ENCODE results near the gene SLX4IP.

DNA sequence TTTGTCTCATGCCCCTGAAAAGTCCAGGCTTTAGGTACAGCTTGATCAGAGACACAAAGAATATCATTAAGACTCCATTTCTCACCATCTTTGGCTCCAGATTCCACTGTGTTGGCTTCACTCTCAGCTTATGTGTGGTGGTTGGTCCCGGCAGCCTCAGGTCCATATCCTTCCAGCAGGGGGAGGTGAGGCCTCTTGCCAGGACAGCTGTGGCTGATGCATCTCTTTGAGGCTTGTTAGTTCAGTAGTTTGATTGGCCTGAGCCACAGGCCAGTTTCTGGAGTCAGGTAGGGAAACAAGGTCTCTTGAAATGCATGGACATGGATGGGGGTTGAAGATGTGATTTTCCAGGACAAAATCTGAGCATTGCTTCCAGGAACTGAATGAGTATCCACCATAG, 176.3 kb downstream of the SLX4IP start:
- TF ChIP-seq, protein P1, sequence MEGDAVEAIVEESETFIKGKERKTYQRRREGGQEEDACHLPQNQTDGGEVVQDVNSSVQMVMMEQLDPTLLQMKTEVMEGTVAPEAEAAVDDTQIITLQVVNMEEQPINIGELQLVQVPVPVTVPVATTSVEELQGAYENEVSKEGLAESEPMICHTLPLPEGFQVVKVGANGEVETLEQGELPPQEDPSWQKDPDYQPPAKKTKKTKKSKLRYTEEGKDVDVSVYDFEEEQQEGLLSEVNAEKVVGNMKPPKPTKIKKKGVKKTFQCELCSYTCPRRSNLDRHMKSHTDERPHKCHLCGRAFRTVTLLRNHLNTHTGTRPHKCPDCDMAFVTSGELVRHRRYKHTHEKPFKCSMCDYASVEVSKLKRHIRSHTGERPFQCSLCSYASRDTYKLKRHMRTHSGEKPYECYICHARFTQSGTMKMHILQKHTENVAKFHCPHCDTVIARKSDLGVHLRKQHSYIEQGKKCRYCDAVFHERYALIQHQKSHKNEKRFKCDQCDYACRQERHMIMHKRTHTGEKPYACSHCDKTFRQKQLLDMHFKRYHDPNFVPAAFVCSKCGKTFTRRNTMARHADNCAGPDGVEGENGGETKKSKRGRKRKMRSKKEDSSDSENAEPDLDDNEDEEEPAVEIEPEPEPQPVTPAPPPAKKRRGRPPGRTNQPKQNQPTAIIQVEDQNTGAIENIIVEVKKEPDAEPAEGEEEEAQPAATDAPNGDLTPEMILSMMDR (tag by site-specific recombination; IDR thresholded peaks at IDR 0.05) = no peak
- TF ChIP-seq ZFHX2 (tag by site-specific recombination; conservative IDR thresholded peaks at IDR 0.05) (no peak), ZBTB21 (tag by site-specific recombination; IDR thresholded peaks at IDR 0.05) (no peak), ZNF133 (tag by site-specific recombination; IDR thresholded peaks at IDR 0.05) (no peak), ZNF248 (tag by site-specific recombination; IDR thresholded peaks at IDR 0.05) (no peak), ZNF391 (tag by site-specific recombination; IDR thresholded peaks at IDR 0.05; ENCODE audit: borderline replicate concordance, low read depth) (no peak), MEIS1 (CRISPR knock-in tag; IDR thresholded peaks at IDR 0.05; ENCODE audit: borderline replicate concordance) (no peak), ZNF174 (tag by site-specific recombination; IDR thresholded peaks at IDR 0.05) (no peak), KLF10 (tag by site-specific recombination; IDR thresholded peaks at IDR 0.05) (no peak)
- TF ChIP-seq, protein P2, sequence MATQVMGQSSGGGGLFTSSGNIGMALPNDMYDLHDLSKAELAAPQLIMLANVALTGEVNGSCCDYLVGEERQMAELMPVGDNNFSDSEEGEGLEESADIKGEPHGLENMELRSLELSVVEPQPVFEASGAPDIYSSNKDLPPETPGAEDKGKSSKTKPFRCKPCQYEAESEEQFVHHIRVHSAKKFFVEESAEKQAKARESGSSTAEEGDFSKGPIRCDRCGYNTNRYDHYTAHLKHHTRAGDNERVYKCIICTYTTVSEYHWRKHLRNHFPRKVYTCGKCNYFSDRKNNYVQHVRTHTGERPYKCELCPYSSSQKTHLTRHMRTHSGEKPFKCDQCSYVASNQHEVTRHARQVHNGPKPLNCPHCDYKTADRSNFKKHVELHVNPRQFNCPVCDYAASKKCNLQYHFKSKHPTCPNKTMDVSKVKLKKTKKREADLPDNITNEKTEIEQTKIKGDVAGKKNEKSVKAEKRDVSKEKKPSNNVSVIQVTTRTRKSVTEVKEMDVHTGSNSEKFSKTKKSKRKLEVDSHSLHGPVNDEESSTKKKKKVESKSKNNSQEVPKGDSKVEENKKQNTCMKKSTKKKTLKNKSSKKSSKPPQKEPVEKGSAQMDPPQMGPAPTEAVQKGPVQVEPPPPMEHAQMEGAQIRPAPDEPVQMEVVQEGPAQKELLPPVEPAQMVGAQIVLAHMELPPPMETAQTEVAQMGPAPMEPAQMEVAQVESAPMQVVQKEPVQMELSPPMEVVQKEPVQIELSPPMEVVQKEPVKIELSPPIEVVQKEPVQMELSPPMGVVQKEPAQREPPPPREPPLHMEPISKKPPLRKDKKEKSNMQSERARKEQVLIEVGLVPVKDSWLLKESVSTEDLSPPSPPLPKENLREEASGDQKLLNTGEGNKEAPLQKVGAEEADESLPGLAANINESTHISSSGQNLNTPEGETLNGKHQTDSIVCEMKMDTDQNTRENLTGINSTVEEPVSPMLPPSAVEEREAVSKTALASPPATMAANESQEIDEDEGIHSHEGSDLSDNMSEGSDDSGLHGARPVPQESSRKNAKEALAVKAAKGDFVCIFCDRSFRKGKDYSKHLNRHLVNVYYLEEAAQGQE (tag by site-specific recombination; IDR thresholded peaks at IDR 0.05) = no peak
- TF ChIP-seq, protein P3, sequence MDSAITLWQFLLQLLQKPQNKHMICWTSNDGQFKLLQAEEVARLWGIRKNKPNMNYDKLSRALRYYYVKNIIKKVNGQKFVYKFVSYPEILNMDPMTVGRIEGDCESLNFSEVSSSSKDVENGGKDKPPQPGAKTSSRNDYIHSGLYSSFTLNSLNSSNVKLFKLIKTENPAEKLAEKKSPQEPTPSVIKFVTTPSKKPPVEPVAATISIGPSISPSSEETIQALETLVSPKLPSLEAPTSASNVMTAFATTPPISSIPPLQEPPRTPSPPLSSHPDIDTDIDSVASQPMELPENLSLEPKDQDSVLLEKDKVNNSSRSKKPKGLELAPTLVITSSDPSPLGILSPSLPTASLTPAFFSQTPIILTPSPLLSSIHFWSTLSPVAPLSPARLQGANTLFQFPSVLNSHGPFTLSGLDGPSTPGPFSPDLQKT (IDR thresholded peaks at IDR 0.05; ENCODE audit: borderline replicate concordance, low read depth, low read length) = no peak

Data from HEK293 (cell line).